Thyroid gland (tissue), 4 donors: ENCODE results near the gene GDI2.

ENCODE experiments used
- CTCF ChIP-seq, 6 experiments: fragments of 200-600 bp in 3 of 6; fragments of 450-650 bp in 3 of 6; sonication (generic) in 3 of 6; IDR thresholded peaks; one replicate each; pipeline ENCODE4 v1.5.1; 2016 to 2019; ENCODE audit warnings: antibody characterized with exemption in 6 of 6, mild to moderate bottlenecking in 2 of 6, inconsistent platforms in 1 of 6, moderate library complexity in 1 of 6
- POLR2A ChIP-seq, 2 donors: fragments of 450-650 bp; IDR thresholded peaks; one replicate each; pipeline ENCODE4 v1.6.1; 2017; ENCODE audit warnings: antibody characterized with exemption in 2 of 2, mild to moderate bottlenecking in 2 of 2, moderate library complexity in 1 of 2

- TF ChIP-seq POLR2A (IDR thresholded peaks at IDR 0.05): no peak
- TF ChIP-seq CTCF (IDR thresholded peaks at IDR 0.05): no peak
These were observed 14.6 kb upstream of the GDI2 start for GRCh38 chr10:5827841-5828240.
